BE2C (cell line): ENCODE measurements around the gene ABHD17A.
"Not testable (repeated sequence)": the region's sequence is repeated elsewhere in the genome, so short reads cannot be mapped to it uniquely, and the experiment has no call there.

Experiments
- DNase-seq: peaks from one replicate; pipeline ENCODE4 v3.0.0-alpha.2; 2020
- H3K27me3 ChIP-seq: fragments of 250-450 bp; sonication (Bioruptor Pico); 2 replicates; pipeline ENCODE4 v1.5.1; 2020; ENCODE audit warnings: mild to moderate bottlenecking
- H3K36me3 ChIP-seq: fragments of 250-450 bp; sonication (Bioruptor Pico); 2 replicates; pipeline ENCODE4 v1.5.1; 2020; ENCODE audit warnings: mild to moderate bottlenecking
- H3K4me1 ChIP-seq: fragments of 250-450 bp; sonication (Bioruptor Pico); 2 replicates; pipeline ENCODE4 v1.5.1; 2020
- H3K4me3 ChIP-seq: 2 replicates; pipeline ENCODE4 v1.5.1; 2011; ENCODE audit warnings: low read depth, low read length
- H3K9me3 ChIP-seq: fragments of 250-450 bp; sonication (Bioruptor Pico); 2 replicates; pipeline ENCODE4 v1.5.1; 2020
- TF ChIP-seq, protein P1 (sequence below): IDR thresholded peaks from 2 replicates; pipeline ENCODE4 v1.5.1; 2012; ENCODE audit warnings: mild to moderate bottlenecking, low read depth, low read length

The ABHD17A gene

GRCh38 chr19:1901940-1902404 lies 16.7 kb upstream of the ABHD17A start:
- H3K4me1 ChIP-seq, result no peaks in the 10 kb centered on the region
- H3K9me3 ChIP-seq, result no peaks in the 10 kb centered on the region

GRCh38 chr19:1896508-1896907 lies 11.2 kb upstream of the ABHD17A start:
- Histone ChIP-seq H3K27me3 (no peaks in the 10 kb centered on the region), H3K9me3 (no peaks in the 10 kb centered on the region), H3K36me3 (no peaks in the 10 kb centered on the region), H3K4me3 (no peak overlapping the region), H3K4me1 (no peaks in the 10 kb centered on the region)
- TF ChIP-seq, protein P1, sequence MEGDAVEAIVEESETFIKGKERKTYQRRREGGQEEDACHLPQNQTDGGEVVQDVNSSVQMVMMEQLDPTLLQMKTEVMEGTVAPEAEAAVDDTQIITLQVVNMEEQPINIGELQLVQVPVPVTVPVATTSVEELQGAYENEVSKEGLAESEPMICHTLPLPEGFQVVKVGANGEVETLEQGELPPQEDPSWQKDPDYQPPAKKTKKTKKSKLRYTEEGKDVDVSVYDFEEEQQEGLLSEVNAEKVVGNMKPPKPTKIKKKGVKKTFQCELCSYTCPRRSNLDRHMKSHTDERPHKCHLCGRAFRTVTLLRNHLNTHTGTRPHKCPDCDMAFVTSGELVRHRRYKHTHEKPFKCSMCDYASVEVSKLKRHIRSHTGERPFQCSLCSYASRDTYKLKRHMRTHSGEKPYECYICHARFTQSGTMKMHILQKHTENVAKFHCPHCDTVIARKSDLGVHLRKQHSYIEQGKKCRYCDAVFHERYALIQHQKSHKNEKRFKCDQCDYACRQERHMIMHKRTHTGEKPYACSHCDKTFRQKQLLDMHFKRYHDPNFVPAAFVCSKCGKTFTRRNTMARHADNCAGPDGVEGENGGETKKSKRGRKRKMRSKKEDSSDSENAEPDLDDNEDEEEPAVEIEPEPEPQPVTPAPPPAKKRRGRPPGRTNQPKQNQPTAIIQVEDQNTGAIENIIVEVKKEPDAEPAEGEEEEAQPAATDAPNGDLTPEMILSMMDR, result no peak
- DNase-seq, result no peak

More at GRCh38 chr19:1901940-1902404, 16.7 kb upstream of the ABHD17A start:
- TF ChIP-seq, protein P1, result no peak
- peaks cover 8% of the 10 kb centered on the region; the same call in 1 of the 2 replicates for H3K36me3 ChIP-seq
- no peak overlapping the region for H3K4me3 ChIP-seq
- H3K27me3 ChIP-seq, result no peaks in the 10 kb centered on the region
- DNase-seq, result no peak

DNA sequence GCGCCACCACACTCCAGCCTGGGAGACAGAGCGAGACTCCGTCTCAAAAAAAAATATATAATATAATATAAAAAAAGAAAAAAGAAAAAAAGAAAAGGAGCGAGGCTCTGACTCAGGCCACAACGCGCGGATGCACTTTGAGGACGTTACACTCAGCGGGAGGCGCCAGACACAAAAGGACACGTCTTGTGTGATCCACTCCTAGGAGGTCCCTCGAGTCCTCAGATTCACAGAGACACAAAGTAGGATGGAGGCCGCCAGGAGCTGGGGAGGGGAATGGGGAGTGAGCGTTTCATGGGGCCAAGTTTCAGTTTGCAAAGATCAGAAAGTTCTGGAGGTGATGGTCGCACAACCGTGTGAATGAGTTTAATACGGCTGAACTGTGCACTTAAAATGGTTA lies 8.5 kb upstream of the ABHD17A start:
- Histone ChIP-seq H3K4me1 (no peaks in the 10 kb centered on the region), H3K4me3 (no peak overlapping the region), H3K9me3 (no peaks in the 10 kb centered on the region), H3K27me3 (no peaks in the 10 kb centered on the region), H3K36me3 (no peaks in the 10 kb centered on the region)
- DNase-seq, result no peak
- TF ChIP-seq, protein P1, result no peak

DNA sequence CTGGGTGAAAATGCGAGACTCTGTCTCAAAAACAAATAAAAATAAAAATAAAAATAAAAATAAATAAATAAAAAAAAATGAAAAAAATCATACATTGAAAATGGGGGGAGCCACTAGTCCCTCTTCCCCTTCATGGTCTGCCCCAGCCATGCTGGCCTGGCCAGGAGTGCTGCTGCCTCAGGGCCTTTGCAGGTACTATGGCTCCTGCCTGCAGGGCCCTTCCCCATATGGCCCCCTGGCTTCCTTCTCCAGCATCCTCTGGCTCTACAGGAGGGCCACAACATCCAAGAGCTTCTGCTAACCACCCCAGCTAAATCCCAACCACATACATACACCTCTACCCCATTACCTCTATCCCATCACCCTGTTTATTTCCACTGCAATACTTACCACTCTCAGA lies 4.6 kb upstream of the ABHD17A start:
- H3K27me3 ChIP-seq, result no peaks in the 10 kb centered on the region
- H3K9me3 ChIP-seq, result no peaks in the 10 kb centered on the region
- TF ChIP-seq, protein P1, result no peak
- no peaks in the 10 kb centered on the region; the same call in 1 of the 2 replicates for H3K36me3 ChIP-seq
- no peak overlapping the region for H3K4me3 ChIP-seq
- DNase-seq, result no peak
- H3K4me1 ChIP-seq, result no peaks in the 10 kb centered on the region

GRCh38 chr19:1888385-1888784 lies 3.1 kb upstream of the ABHD17A start:
- TF ChIP-seq, protein P1, result no peak
- Histone ChIP-seq H3K27me3 (no peaks in the 10 kb centered on the region), H3K4me1 (no peaks in the 10 kb centered on the region), H3K4me3 (no peak overlapping the region), H3K36me3 (no peaks in the 10 kb centered on the region; the same call in 1 of the 2 replicates), H3K9me3 (no peaks in the 10 kb centered on the region)
- DNase-seq, result no peak

DNA sequence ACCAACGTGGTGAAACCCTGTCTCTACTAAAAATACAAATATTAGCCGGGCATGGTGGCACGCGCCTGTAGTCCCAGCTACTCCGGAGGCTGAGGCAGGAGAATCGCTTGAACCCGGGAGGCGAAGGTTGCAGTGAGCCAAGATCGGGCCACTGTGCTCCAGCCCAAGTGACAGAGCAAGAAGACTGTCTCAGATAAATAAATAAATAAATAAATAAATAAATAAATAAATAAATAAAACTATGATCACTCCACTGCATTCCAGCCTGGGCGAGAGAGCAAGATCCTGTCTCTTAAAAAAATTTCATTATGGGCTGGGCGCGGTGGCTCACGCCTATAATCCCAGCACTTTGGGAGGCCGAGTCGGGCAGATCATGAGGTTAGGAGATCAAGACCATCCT lies 1.1 kb upstream of the ABHD17A start:
- H3K36me3 ChIP-seq, H3K27me3 ChIP-seq, DNase-seq, H3K9me3 ChIP-seq, H3K4me3 ChIP-seq, H3K4me1 ChIP-seq: not testable (repeated sequence)
